ENCODE data around the gene STX18. TPM values are rescaled to one million over a fixed set of nuclear protein-coding genes. Genes with fewer than 3 reads are reported as not detected.
"Not testable (repeated sequence)": the region's sequence is repeated elsewhere in the genome, so short reads cannot be mapped to it uniquely, and the experiment has no call there.

STX18 gene
- total RNA-seq, 4 donors from 2014 or later: 16.1 to 41.9 (median 20.5) TPM

- no peaks in the 10 kb centered on the region for H3K9me3 ChIP-seq
- peaks cover 17% of the 10 kb centered on the region for H3K4me1 ChIP-seq
- H3K27me3 ChIP-seq: no peaks in the 10 kb centered on the region
- H3K36me3 ChIP-seq: peaks cover 18% of the 10 kb centered on the region
- DNase-seq (ENCODE audit: low spot score in 2 of 2): no peak
- H3K27ac ChIP-seq: no peak overlapping the region
- H3K4me3 ChIP-seq: no peak overlapping the region
- WGBS: 93% methylated on average over 3 of the region's 3 CpGs
- TF ChIP-seq POLR2AphosphoS5 (IDR thresholded peaks at IDR 0.05) (no peak), CTCF (IDR thresholded peaks at IDR 0.05) (no peak)
These were observed 67.4 kb downstream of the STX18 start for GRCh38 chr4:4474476-4474875.

GRCh38 chr4:4472344-4472958 is 69.4 kb downstream of the STX18 start:
- H3K27me3 ChIP-seq: no peaks in the 10 kb centered on the region
- no peak for DNase-seq (ENCODE audit: low spot score in 2 of 2)
- peaks cover 8% of the 10 kb centered on the region for H3K4me1 ChIP-seq
- no peak overlapping the region for H3K27ac ChIP-seq
- H3K4me3 ChIP-seq: no peak overlapping the region
- WGBS: 92% methylated on average over 8 of the region's 8 CpGs
- H3K9me3 ChIP-seq: no peaks in the 10 kb centered on the region
- TF ChIP-seq EP300 (IDR thresholded peaks at IDR 0.05) (no peak), CTCF (IDR thresholded peaks at IDR 0.05) (no peak), POLR2AphosphoS5 (IDR thresholded peaks at IDR 0.05) (no peak), POLR2A (IDR thresholded peaks at IDR 0.05) (no peak)
- H3K36me3 ChIP-seq: peaks cover 35% of the 10 kb centered on the region

GRCh38 chr4:4471195-4471594 is 70.7 kb downstream of the STX18 start:
- Histone ChIP-seq H3K27ac (no peak overlapping the region), H3K36me3 (peaks cover 42% of the 10 kb centered on the region), H3K9me3 (no peaks in the 10 kb centered on the region), H3K27me3 (no peaks in the 10 kb centered on the region), H3K4me1 (peaks cover 6% of the 10 kb centered on the region), H3K4me3 (no peak overlapping the region)
- 88% methylated on average over 3 of the region's 3 CpGs for WGBS
- no peak for DNase-seq (ENCODE audit: low spot score in 2 of 2)
- no peak for TF ChIP-seq POLR2AphosphoS5 (IDR thresholded peaks at IDR 0.05)
- no peak for TF ChIP-seq EP300 (IDR thresholded peaks at IDR 0.05)
- TF ChIP-seq POLR2A (IDR thresholded peaks at IDR 0.05): no peak
- TF ChIP-seq CTCF (IDR thresholded peaks at IDR 0.05): no peak

GRCh38 chr4:4470208-4470607 is 71.6 kb downstream of the STX18 start:
- H3K4me1 ChIP-seq: peaks cover 6% of the 10 kb centered on the region
- DNase-seq (ENCODE audit: low spot score in 2 of 2): no peak
- no peaks in the 10 kb centered on the region for H3K9me3 ChIP-seq
- H3K27me3 ChIP-seq: no peaks in the 10 kb centered on the region
- no peak overlapping the region for H3K27ac ChIP-seq
- TF ChIP-seq POLR2A (IDR thresholded peaks at IDR 0.05) (no peak), CTCF (IDR thresholded peaks at IDR 0.05) (no peak), POLR2AphosphoS5 (IDR thresholded peaks at IDR 0.05) (no peak), EP300 (IDR thresholded peaks at IDR 0.05) (no peak)
- H3K36me3 ChIP-seq: peaks cover 52% of the 10 kb centered on the region
- H3K4me3 ChIP-seq: no peak overlapping the region
- WGBS: 91% methylated on average over 3 of the region's 3 CpGs

- H3K27me3 ChIP-seq; H3K27ac ChIP-seq; H3K9me3 ChIP-seq; DNase-seq (ENCODE audit: low spot score in 2 of 2); H3K4me3 ChIP-seq; H3K4me1 ChIP-seq: not testable (repeated sequence)
- peaks cover 45% of the 10 kb centered on the region for H3K36me3 ChIP-seq
- WGBS: 93% methylated on average over 3 of the region's 3 CpGs
These were observed 76.6 kb downstream of the STX18 start for GRCh38 chr4:4465238-4465637.

- no peaks in the 10 kb centered on the region for H3K9me3 ChIP-seq
- H3K36me3 ChIP-seq: peaks cover 33% of the 10 kb centered on the region
- H3K4me3 ChIP-seq: no peak overlapping the region
- H3K27me3 ChIP-seq: no peaks in the 10 kb centered on the region
- no peak for TF ChIP-seq CTCF (IDR thresholded peaks at IDR 0.05)
- no peak for TF ChIP-seq EP300 (IDR thresholded peaks at IDR 0.05)
- TF ChIP-seq POLR2A (IDR thresholded peaks at IDR 0.05): no peak
- no peak for TF ChIP-seq POLR2AphosphoS5 (IDR thresholded peaks at IDR 0.05)
- peaks cover 5% of the 10 kb centered on the region for H3K4me1 ChIP-seq
- H3K27ac ChIP-seq: no peak overlapping the region
- no peak for DNase-seq (ENCODE audit: low spot score in 2 of 2)
- 79% methylated on average over 3 of the region's 3 CpGs for WGBS
These were observed 78.9 kb downstream of the STX18 start for GRCh38 chr4:4462970-4463369.

Data from suprapubic skin (tissue), 4 donors.